Measurements from ENCODE around the gene SRC.
"Not testable (repeated sequence)": the region's sequence is repeated elsewhere in the genome, so short reads cannot be mapped to it uniquely, and the experiment has no call there.

The SRC gene

DNA sequence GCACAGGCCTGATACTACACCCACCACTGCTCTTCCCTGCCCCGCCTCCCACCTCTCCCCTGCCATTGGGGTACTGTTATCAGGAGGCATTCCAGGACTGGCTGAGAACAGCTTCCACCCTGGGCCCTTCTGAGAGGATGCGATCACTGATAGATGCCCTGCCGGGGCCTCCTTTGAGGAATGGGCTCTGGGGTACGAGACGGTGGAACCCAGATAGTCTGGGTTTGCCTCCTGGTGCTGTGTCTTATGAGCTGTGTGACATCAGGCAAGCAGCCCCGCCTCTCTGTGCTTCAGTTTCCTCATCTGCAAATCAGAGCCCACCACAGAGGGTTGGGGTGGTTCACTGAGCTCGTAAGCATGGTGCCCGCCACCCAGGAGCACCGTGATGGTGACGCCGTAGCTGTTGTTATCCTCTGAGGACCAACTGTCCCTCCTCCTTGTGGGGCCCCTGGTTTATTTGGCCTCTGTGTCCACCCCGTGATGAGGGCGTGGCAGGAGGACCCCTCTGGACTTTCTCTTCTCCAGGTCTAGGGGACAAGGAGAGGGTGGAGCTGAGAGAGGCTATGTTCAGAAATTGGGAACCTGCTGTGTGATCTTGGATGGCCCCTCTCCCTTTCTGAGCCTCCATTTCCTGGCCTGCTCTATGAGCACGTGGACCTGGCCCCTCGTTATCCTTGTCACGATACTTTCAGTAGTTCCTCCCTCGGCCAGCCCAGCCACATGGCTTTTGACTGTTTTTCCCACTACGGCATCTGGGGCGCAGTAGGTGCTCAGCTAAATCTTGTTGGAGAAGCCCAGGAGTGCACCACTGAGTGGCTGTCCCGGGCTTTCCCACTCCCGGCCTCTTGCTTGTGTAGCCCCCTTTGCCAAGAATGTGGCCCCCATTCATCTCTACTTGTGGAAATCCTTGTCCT, 18.3 kb downstream of the SRC start:
- Histone ChIP-seq H3K4me3 (ENCODE audit: insufficient read depth, low read depth, low read length) (no peak overlapping the region), H3K9me3 (ENCODE audit: control insufficient read depth, low read length) (no peaks in the 10 kb centered on the region), H3K36me3 (ENCODE audit: control insufficient read depth, insufficient read depth, low read length) (peaks cover 15% of the 10 kb centered on the region), H3K27me3 (ENCODE audit: control insufficient read depth, insufficient read depth, low read length, poor library complexity, severe bottlenecking) (no peaks in the 10 kb centered on the region), H3K27ac (ENCODE audit: insufficient read depth, low read depth, low read length, poor library complexity, severe bottlenecking) (no peak overlapping the region), H3K4me1 (ENCODE audit: control insufficient read depth, insufficient read depth, low read length) (no peaks in the 10 kb centered on the region)
- WGBS, 2 experiments = 94% methylated on average over 21 of the region's 21 CpGs

DNA sequence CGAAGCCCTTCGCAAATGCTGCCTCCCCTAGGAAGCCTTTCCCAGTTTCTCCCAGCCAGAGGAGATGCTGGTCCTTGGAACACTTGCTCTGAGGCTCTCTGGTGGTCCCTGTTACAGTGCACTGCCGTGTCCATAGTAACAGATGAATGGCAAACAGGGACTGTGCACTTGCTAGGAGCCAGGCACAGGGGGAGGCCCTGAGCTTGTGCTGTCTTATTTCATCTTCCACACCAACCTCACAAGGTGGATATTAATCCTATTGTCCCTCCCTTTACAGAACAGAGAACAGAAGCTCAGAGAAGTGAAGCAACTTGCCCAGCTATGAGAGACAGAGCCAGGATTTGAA, 19.0 kb downstream of the SRC start:
- Histone ChIP-seq H3K36me3 (ENCODE audit: control insufficient read depth, insufficient read depth, low read length) (peaks cover 15% of the 10 kb centered on the region), H3K27ac (ENCODE audit: insufficient read depth, low read depth, low read length, poor library complexity, severe bottlenecking) (no peak overlapping the region), H3K4me3 (ENCODE audit: insufficient read depth, low read depth, low read length) (no peak overlapping the region), H3K9me3 (ENCODE audit: control insufficient read depth, low read length) (no peaks in the 10 kb centered on the region), H3K27me3 (ENCODE audit: control insufficient read depth, insufficient read depth, low read length, poor library complexity, severe bottlenecking) (no peaks in the 10 kb centered on the region), H3K4me1 (ENCODE audit: control insufficient read depth, insufficient read depth, low read length) (no peaks in the 10 kb centered on the region)
- 93 to 95% methylated on average over 3 of the region's 3 CpGs for WGBS, 2 experiments

DNA sequence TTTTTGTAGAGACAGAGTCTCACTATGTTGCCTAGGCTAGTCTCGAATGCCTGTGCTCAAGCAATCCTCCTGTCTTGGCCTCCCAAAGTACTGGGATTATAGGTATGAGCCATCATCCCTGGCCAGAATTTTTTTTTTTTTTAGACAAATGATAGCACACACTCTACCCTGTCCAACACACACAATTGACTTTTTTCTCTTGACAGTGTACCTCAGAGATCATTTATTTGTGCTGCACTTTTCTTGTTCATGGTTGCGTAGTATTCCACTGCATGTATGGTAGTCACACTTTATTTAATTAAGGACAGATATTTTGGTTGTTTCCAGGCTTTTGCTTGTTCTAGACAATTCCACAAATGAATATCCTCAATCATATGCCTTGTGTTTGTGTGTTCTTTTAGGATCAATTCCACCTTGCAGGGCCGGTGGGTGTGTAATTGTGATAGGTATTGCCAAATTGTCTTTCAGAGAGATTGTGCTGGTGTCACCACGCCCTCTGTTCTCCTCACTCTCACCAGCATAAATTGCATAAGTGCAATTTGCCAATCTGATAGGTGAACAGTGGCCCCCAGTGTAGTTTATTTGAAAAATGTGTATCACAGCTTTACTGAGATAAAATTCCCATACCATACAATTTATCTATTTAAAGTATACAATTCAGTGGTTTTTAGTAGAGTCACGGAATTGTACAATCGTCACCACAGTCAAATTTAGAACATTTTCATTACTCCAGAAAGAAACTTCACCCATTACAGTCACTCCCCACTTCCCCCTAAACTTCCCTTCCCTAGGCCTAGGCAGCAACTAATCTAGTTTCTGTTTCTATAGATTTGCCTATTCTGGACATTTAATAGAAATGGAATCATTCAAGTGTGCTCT, 20.1 kb downstream of the SRC start:
- H3K4me1 ChIP-seq (ENCODE audit: control insufficient read depth, insufficient read depth, low read length) = no peaks in the 10 kb centered on the region
- H3K4me3 ChIP-seq (ENCODE audit: insufficient read depth, low read depth, low read length) = no peak overlapping the region
- WGBS, 2 experiments = 92 to 99% methylated on average over 6 of the region's 6 CpGs
- H3K27me3 ChIP-seq (ENCODE audit: control insufficient read depth, insufficient read depth, low read length, poor library complexity, severe bottlenecking) = no peaks in the 10 kb centered on the region
- no peaks in the 10 kb centered on the region for H3K9me3 ChIP-seq (ENCODE audit: control insufficient read depth, low read length)
- H3K36me3 ChIP-seq (ENCODE audit: control insufficient read depth, insufficient read depth, low read length) = peaks cover 15% of the 10 kb centered on the region
- no peak overlapping the region for H3K27ac ChIP-seq (ENCODE audit: insufficient read depth, low read depth, low read length, poor library complexity, severe bottlenecking)

DNA sequence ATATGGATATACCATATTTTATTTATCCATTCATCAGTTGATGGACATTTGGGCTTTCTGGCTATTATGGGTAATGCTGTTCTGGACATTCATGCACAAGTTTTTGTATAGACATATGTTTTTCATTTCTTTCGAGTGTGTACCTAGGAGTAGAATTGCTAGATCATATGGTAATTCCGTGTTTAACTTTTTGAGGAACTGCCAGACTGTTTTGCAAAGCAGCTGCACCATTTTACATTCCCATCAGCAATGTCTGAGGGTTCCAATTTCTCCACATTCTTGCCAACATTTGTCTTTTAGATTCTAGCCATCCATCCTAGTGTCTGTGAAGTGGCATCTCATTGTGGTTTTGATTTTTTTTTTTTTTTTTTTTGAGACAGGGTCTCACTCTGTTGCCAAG, 20.8 kb downstream of the SRC start:
- H3K27me3 ChIP-seq (ENCODE audit: control insufficient read depth, insufficient read depth, low read length, poor library complexity, severe bottlenecking) = no peaks in the 10 kb centered on the region
- WGBS, 2 experiments = 93 to 97% methylated on average over 2 of the region's 2 CpGs

DNA sequence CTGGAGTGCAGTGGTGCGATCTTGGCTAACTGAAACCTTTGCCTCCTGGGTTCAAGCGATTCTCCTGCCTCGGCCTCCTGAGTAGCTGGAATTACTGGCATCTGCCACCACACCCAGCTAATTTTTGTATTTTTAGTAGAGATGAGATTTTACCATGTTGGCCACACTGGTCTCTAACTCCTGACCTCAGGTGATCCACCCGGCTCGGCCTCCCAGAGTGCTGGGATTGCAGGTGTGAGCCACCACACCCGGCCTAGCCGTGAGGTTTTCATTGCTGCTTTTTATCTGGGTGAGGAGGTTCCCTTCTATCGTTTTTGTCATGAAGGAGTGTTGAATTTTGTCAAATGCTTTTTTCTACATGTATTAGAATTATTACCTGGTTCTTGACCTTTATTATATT, 23.9 kb downstream of the SRC start:
- Histone ChIP-seq H3K4me1 (ENCODE audit: control insufficient read depth, insufficient read depth, low read length) (no peaks in the 10 kb centered on the region), H3K36me3 (ENCODE audit: control insufficient read depth, insufficient read depth, low read length) (peaks cover 17% of the 10 kb centered on the region), H3K27ac (ENCODE audit: insufficient read depth, low read depth, low read length, poor library complexity, severe bottlenecking) (no peak overlapping the region), H3K27me3 (ENCODE audit: control insufficient read depth, insufficient read depth, low read length, poor library complexity, severe bottlenecking) (no peaks in the 10 kb centered on the region), H3K9me3 (ENCODE audit: control insufficient read depth, low read length) (no peaks in the 10 kb centered on the region), H3K4me3 (ENCODE audit: insufficient read depth, low read depth, low read length) (no peak overlapping the region)
- 93% methylated on average over 7 to 8 of the region's 8 CpGs for WGBS, 2 experiments

More for the DNA sequence above, 20.8 kb downstream of the SRC start:
- Histone ChIP-seq H3K36me3 (ENCODE audit: control insufficient read depth, insufficient read depth, low read length) (peaks cover 15% of the 10 kb centered on the region), H3K4me1 (ENCODE audit: control insufficient read depth, insufficient read depth, low read length) (no peaks in the 10 kb centered on the region), H3K4me3 (ENCODE audit: insufficient read depth, low read depth, low read length) (no peak overlapping the region), H3K27ac (ENCODE audit: insufficient read depth, low read depth, low read length, poor library complexity, severe bottlenecking) (no peak overlapping the region), H3K9me3 (ENCODE audit: control insufficient read depth, low read length) (no peaks in the 10 kb centered on the region)

DNA sequence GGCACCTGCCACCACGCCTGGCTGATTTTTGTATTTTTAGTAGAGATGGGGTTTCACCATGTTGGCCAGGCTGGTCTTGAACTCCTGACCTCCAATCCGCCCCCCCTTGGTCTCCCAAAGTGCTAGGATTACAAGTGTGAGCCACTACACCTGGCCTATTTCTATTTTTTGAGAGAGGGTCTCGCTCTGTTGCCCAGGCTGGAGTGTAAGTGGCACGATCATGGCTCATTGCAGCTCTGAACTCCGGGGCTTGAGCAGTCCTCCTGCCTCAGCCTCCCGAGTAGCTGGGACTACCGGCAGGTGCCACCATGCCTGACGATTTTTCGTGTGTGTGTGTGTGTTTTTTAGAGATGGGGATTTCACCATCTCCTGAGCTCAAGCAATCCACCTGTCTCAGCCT, 25.9 kb downstream of the SRC start:
- not testable (repeated sequence) for H3K4me1 ChIP-seq (ENCODE audit: control insufficient read depth, insufficient read depth, low read length); H3K27ac ChIP-seq (ENCODE audit: insufficient read depth, low read depth, low read length, poor library complexity, severe bottlenecking); H3K27me3 ChIP-seq (ENCODE audit: control insufficient read depth, insufficient read depth, low read length, poor library complexity, severe bottlenecking); H3K36me3 ChIP-seq (ENCODE audit: control insufficient read depth, insufficient read depth, low read length); H3K9me3 ChIP-seq (ENCODE audit: control insufficient read depth, low read length); H3K4me3 ChIP-seq (ENCODE audit: insufficient read depth, low read depth, low read length)
- 86 to 92% methylated on average over 8 to 9 of the region's 9 CpGs for WGBS, 2 experiments

DNA sequence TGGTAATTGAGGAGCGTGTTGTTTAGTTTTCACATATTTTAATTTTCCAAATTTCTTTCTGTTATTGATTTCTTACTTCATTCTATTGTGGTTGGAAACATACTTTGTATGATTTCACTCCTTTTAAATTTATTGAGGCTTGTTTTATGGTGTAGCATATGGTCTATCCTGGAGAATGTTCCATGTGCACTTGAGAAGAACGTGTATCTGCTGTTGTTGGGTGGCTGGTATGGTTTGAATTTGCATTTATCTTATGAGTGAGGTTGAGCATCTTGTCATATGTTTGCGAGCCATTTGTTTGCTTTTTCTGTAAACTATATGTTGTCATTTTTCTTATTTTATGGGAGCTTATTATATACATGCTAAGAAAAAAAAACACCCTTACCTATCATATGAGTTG, 26.5 kb downstream of the SRC start:
- Histone ChIP-seq H3K36me3 (ENCODE audit: control insufficient read depth, insufficient read depth, low read length) (peaks cover 3% of the 10 kb centered on the region), H3K27ac (ENCODE audit: insufficient read depth, low read depth, low read length, poor library complexity, severe bottlenecking) (no peak overlapping the region), H3K4me3 (ENCODE audit: insufficient read depth, low read depth, low read length) (no peak overlapping the region), H3K4me1 (ENCODE audit: control insufficient read depth, insufficient read depth, low read length) (no peaks in the 10 kb centered on the region), H3K9me3 (ENCODE audit: control insufficient read depth, low read length) (no peaks in the 10 kb centered on the region), H3K27me3 (ENCODE audit: control insufficient read depth, insufficient read depth, low read length, poor library complexity, severe bottlenecking) (no peaks in the 10 kb centered on the region)
- 86 to 94% methylated on average over 1 of the region's 3 CpGs for WGBS, 2 experiments

DNA sequence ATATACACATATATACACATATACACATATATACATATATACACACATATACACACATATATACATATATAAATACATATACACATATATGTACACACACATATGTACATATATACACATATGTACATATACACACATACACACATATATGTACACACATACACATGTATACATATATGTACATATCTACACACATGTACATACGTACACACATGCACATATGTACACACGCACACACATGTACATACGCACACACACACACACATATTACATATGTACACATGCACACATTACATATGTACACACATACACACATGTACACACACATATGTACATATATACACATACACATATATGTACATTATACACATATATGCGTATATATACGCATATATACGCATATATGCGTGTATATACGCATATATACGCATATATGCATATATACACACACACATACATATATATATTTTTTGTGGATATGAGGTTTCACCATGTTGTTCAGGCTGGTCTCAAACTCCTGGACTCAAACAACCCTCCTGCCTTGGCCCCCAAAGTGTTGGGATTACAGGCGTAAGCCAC, 27.2 kb downstream of the SRC start:
- Histone ChIP-seq H3K9me3 (ENCODE audit: control insufficient read depth, low read length) (no peaks in the 10 kb centered on the region), H3K27ac (ENCODE audit: insufficient read depth, low read depth, low read length, poor library complexity, severe bottlenecking) (no peak overlapping the region), H3K4me3 (ENCODE audit: insufficient read depth, low read depth, low read length) (no peak overlapping the region), H3K27me3 (ENCODE audit: control insufficient read depth, insufficient read depth, low read length, poor library complexity, severe bottlenecking) (no peaks in the 10 kb centered on the region), H3K4me1 (ENCODE audit: control insufficient read depth, insufficient read depth, low read length) (no peaks in the 10 kb centered on the region), H3K36me3 (ENCODE audit: control insufficient read depth, insufficient read depth, low read length) (peaks cover 3% of the 10 kb centered on the region)
- 96 to 97% methylated on average over 8 to 10 of the region's 10 CpGs for WGBS, 2 experiments

DNA sequence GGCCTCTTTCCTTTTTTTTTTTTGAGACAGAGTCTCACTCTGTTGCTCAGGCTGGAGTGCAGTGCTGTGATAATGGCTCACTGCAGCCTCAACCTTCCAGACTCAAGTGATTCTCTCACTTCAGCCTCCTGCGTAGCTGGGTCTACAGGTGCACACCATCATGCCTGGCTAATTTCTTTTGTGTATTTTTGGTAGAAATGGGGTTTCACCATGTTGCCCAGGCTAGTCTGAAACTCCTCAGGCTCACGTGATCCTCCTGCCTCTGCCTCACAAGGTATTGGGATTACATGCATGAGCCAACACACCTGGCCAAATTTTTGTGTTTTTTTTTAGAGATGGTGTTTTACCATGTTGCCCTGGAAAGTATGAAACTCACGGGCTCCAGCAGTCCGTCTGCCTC, 29.3 kb downstream of the SRC start:
- Histone ChIP-seq H3K4me1 (ENCODE audit: control insufficient read depth, insufficient read depth, low read length) (no peaks in the 10 kb centered on the region), H3K4me3 (ENCODE audit: insufficient read depth, low read depth, low read length) (no peak overlapping the region), H3K36me3 (ENCODE audit: control insufficient read depth, insufficient read depth, low read length) (peaks cover 3% of the 10 kb centered on the region), H3K27ac (ENCODE audit: insufficient read depth, low read depth, low read length, poor library complexity, severe bottlenecking) (no peak overlapping the region), H3K27me3 (ENCODE audit: control insufficient read depth, insufficient read depth, low read length, poor library complexity, severe bottlenecking) (no peaks in the 10 kb centered on the region), H3K9me3 (ENCODE audit: control insufficient read depth, low read length) (no peaks in the 10 kb centered on the region)
- WGBS, 2 experiments = 95 to 97% methylated on average over 4 of the region's 4 CpGs

DNA sequence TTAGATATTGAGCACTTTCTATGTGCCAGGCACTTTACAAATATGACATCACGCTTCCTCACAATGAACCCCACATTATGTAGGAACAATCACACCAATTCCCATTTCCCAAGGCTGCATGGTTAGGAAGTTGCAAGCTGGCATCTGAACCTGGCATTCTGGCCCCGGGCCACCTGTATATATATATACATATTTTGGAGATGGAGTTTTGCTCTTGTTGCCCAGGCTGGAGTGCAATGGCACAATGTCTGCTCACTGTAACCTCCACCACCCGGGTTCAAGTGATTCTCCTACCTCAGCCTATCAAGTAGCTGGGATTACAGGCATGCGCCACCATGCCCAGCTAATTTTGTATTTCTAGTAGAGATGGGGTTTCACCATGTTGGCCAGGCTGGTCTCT, 30.4 kb downstream of the SRC start:
- no peak overlapping the region for H3K27ac ChIP-seq (ENCODE audit: insufficient read depth, low read depth, low read length, poor library complexity, severe bottlenecking)
- no peak overlapping the region for H3K4me3 ChIP-seq (ENCODE audit: insufficient read depth, low read depth, low read length)
- H3K27me3 ChIP-seq (ENCODE audit: control insufficient read depth, insufficient read depth, low read length, poor library complexity, severe bottlenecking) = no peaks in the 10 kb centered on the region
- WGBS, 2 experiments = 93 to 94% methylated on average over 3 of the region's 4 CpGs
- no peaks in the 10 kb centered on the region for H3K4me1 ChIP-seq (ENCODE audit: control insufficient read depth, insufficient read depth, low read length)
- H3K9me3 ChIP-seq (ENCODE audit: control insufficient read depth, low read length) = no peaks in the 10 kb centered on the region
- H3K36me3 ChIP-seq (ENCODE audit: control insufficient read depth, insufficient read depth, low read length) = peaks cover 3% of the 10 kb centered on the region
